GM15510 (cell line): Measurements from ENCODE around the gene DSCAM.

Source experiments
- POLR2A ChIP-seq: IDR thresholded peaks from 3 replicates; pipeline ENCODE4 v1.6.1; 2011; ENCODE audit warnings: borderline replicate concordance; ENCODE audit not compliant: insufficient read length; ENCODE audit errors: extremely low read depth

The DSCAM gene

GRCh38 chr21:40809673-40810197, 37.2 kb downstream of the DSCAM start:
- TF ChIP-seq POLR2A = no peak

- TF ChIP-seq POLR2A = no peak
Observed at GRCh38 chr21:40803101-40803500, 43.9 kb downstream of the DSCAM start.

- no peak for TF ChIP-seq POLR2A
Observed at GRCh38 chr21:40800126-40800525, 46.8 kb downstream of the DSCAM start.

GRCh38 chr21:40797891-40798290, 49.1 kb downstream of the DSCAM start:
- TF ChIP-seq POLR2A = no peak

GRCh38 chr21:40797410-40797809, 49.5 kb downstream of the DSCAM start:
- TF ChIP-seq POLR2A = no peak

GRCh38 chr21:40796464-40796863, 50.5 kb downstream of the DSCAM start:
- no peak for TF ChIP-seq POLR2A

- no peak for TF ChIP-seq POLR2A
Observed at GRCh38 chr21:40795313-40795712, 51.6 kb downstream of the DSCAM start.

- TF ChIP-seq POLR2A = no peak
Observed at GRCh38 chr21:40792691-40793456, 54.1 kb downstream of the DSCAM start.

GRCh38 chr21:40788635-40789034, 58.3 kb downstream of the DSCAM start:
- no peak for TF ChIP-seq POLR2A

- TF ChIP-seq POLR2A = no peak
Observed at GRCh38 chr21:40783404-40783803, 63.6 kb downstream of the DSCAM start.

GRCh38 chr21:40770435-40771055, 76.4 kb downstream of the DSCAM start:
- TF ChIP-seq POLR2A = no peak

GRCh38 chr21:40769231-40769630, 77.7 kb downstream of the DSCAM start:
- no peak for TF ChIP-seq POLR2A

- TF ChIP-seq POLR2A = no peak
Observed at GRCh38 chr21:40768056-40768455, 78.9 kb downstream of the DSCAM start.

- no peak for TF ChIP-seq POLR2A
Observed at GRCh38 chr21:40766381-40766780, 80.6 kb downstream of the DSCAM start.

GRCh38 chr21:40765811-40766210, 81.1 kb downstream of the DSCAM start:
- no peak for TF ChIP-seq POLR2A

- TF ChIP-seq POLR2A = no peak
Observed at GRCh38 chr21:40760821-40761220, 86.1 kb downstream of the DSCAM start.
